ENCODE data around the gene COL18A1.

COL18A1 gene

DNA sequence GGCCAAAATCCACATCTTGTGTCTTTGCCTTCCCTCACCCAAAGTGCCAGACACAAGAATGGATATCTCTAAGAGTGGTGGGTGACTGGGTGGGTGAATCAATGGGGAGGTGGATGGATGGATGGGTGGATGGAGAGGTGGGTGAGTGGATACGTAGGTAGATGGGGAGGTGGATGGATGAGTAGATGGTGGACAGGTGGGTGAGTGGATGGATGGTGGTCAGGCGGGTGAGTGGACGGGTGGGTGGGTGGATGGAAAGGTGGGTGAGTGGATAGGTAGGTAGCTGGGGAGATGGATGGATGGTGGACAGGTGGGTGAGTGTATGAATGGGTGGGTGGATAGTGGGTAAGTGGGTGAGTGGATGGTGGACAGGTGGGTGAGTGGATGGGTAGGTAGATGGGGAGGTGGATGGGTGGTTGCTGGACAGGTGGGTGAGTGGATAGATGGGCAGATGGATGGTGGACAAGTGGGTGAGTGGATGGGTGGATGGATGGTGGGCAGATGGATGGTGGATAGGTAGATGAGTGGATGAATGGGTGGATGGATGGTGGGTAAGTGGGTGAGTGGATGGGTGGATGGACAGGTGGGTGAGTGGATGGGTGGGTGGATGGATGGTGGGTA, 103.0 kb downstream of the COL18A1 start:
- no peak for DNase-seq (ENCODE audit: low read depth)

DNA sequence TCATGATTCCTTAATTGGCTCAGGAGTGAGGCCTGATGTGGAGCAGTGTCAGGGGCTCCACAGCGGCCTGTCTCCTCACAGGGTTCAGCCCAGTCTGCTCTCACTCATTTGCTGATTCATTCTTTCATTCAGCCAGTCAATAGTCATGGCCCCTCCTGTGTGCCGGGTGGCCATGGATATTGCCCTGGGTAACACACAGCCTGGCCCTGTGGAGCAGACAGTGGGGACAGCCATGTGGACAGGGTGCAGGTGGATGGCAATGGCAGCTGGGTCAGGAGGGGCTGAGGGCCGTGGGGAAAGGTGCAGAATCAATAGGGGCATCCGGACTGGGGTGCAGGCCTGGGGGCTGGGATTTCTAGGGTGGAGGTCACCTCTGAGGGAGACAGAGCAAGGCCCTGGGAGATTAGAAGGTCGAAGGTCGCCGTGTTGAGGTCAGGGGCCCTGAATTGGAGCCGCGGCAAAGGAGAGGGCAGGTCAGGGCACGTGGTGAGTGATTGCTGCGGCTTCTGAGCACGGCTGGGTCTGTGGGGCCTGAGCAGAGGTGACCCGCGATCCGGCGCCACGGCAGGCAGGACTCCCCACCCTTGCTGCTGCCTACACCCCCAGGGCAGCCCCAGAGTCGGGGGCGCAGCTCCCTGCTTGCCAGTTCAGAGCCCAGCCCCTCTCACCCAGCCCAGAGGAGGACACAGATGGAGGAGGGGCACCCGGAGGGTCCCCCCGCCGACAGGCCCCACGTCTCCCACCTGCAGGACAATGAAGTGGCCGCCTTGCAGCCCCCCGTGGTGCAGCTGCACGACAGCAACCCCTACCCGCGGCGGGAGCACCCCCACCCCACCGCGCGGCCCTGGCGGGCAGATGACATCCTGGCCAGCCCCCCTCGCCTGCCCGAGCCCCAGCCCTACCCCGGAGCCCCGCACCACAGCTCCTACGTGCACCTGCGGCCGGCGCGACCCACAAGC, 103.9 kb downstream of the COL18A1 start:
- DNase-seq (ENCODE audit: low read depth), result no peak

DNA sequence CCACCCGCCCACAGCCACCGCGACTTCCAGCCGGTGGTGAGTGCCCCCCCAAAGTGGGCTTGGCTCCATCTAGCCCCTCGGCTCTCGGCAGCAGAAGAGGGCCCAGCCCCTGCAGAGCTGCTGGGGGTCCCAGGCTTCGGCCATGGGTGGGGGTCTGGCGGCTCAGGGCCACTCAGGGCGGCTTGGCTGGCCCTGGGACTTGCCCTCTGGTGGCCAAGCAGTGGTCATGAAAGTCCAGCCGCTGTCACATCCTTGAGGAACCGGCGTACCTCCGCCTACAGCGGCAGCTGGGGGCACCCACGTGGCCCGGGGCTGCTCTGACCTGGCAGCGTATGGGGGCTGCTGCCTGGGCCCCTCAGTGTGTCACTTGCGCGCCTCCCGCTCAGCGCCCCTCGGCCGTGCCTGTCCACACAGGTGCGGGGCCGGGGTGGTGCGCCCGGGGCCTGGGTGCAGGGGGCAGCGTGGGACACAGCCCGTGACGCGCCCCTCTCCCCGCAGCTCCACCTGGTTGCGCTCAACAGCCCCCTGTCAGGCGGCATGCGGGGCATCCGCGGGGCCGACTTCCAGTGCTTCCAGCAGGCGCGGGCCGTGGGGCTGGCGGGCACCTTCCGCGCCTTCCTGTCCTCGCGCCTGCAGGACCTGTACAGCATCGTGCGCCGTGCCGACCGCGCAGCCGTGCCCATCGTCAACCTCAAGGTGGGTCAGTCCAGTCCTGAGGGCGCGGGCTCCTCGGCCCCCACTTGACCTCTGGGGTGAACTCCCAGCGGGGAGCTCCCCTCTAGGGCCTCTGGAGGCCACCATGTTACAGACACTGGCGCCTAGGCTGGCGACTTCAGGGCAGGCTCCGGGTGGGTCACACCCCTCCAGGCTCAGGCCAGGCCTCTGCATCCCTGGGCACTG, 104.9 kb downstream of the COL18A1 start:
- no peak for DNase-seq (ENCODE audit: low read depth)

DNA sequence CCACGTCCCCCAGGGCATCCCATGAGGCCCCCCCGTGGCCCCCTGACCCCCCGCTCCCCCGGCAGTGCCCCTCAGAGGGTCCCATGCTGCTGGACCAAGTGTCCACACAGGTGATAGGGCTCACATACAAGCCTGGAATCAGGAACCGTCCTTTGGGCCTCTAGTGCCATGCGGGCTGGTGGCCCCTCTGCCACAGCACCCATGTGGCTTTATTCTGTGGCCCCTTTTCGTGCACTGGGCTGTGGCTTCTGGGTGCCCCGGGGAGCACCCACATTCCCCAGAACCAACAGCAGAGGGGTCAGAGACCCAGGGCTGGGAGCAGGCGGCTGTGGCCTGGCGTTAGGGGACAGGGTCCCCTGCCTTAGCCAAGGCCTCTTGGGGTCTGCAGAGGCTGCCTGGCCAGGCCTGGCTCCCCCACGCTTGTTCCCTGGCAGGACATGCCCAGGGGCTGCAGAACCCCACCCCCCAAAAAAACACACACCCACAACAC, 105.5 kb downstream of the COL18A1 start:
- no peak for DNase-seq (ENCODE audit: low read depth)

DNA sequence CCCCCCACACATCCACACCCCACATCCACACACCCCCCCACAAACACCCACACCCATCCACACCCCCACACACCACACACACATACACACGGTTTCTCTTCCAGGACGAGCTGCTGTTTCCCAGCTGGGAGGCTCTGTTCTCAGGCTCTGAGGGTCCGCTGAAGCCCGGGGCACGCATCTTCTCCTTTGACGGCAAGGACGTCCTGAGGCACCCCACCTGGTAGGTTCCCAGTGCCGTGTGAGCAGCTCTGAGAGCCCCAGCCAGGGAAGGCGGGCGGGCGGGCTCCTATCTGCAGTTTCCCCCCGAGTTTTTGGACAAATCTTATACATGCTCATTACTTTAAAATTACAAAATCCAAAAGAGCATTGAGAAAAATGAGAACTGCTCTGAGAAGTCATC, 106.0 kb downstream of the COL18A1 start:
- no peak for DNase-seq (ENCODE audit: low read depth)

DNA sequence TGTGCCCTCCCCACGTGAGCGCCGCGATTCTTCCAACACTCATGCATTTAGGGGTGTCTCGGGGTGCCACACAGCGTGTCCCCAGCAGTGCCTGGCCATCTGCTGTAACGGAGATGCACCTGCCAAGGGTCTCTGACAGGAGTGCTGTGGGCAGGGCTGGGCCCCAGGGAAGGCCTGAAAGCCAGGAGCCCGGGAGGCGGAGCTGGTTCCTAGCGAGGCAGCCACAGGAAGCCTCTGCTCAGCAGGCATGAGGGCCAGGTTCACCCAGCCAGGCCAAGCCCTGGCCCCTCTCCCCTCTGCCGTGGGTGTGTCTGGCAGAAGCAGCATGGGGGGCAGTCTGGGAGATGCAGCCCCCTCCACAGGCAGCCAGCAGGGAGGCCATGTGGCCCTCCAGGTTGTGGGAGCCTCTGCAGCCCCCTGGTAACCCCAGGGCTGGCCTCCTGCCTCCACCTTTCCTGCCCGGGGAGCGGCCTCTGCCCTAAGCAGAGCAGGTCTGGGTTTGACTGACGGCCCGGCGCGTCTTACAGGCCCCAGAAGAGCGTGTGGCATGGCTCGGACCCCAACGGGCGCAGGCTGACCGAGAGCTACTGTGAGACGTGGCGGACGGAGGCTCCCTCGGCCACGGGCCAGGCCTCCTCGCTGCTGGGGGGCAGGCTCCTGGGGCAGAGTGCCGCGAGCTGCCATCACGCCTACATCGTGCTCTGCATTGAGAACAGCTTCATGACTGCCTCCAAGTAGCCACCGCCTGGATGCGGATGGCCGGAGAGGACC, 106.9 kb downstream of the COL18A1 start:
- no peak for DNase-seq (ENCODE audit: low read depth)

DNA sequence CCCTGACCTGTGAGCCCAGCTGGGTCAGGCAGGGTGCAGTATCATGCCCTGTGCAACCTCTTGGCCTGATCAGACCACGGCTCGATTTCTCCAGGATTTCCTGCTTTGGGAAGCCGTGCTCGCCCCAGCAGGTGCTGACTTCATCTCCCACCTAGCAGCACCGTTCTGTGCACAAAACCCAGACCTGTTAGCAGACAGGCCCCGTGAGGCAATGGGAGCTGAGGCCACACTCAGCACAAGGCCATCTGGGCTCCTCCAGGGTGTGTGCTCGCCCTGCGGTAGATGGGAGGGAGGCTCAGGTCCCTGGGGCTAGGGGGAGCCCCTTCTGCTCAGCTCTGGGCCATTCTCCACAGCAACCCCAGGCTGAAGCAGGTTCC, 107.6 kb downstream of the COL18A1 start:
- DNase-seq (ENCODE audit: low read depth), result no peak

DNA sequence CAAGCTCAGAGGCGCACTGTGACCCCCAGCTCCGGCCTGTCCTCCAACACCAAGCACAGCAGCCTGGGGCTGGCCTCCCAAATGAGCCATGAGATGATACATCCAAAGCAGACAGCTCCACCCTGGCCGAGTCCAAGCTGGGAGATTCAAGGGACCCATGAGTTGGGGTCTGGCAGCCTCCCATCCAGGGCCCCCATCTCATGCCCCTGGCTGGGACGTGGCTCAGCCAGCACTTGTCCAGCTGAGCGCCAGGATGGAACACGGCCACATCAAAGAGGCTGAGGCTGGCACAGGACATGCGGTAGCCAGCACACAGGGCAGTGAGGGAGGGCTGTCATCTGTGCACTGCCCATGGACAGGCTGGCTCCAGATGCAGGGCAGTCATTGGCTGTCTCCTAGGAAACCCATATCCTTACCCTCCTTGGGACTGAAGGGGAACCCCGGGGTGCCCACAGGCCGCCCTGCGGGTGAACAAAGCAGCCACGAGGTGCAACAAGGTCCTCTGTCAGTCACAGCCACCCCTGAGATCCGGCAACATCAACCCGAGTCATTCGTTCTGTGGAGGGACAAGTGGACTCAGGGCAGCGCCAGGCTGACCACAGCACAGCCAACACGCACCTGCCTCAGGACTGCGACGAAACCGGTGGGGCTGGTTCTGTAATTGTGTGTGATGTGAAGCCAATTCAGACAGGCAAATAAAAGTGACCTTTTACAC, 108.2 kb downstream of the COL18A1 start:
- no peak for DNase-seq (ENCODE audit: low read depth)

DNA sequence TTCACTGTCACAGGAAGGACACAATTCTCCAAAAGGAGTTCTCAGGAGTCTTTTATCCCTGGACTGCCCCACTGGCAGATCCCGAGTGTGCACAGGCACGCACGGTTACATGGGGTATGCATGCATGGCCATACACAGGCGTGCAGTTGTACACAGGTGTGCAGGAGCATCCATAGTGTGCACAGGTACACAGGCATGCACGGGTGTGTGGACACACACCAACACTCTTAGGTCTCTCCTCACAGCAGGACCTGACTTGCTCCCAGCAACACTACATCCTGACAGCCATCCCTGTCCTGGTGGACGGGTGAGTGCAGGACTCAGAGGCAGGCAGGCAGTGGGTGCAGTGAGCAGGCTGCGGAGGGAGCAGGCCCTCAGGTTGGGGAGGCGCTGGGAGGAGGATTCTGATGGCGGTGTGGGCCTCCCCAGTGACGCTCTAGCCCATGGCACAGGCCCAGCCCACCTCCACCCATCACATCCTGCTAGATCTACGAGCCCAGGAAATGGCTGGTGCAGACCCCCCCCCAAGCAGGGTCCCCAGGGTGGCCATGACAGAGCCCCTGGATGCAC, 108.9 kb downstream of the COL18A1 start:
- DNase-seq (ENCODE audit: low read depth), result no peak

DNA sequence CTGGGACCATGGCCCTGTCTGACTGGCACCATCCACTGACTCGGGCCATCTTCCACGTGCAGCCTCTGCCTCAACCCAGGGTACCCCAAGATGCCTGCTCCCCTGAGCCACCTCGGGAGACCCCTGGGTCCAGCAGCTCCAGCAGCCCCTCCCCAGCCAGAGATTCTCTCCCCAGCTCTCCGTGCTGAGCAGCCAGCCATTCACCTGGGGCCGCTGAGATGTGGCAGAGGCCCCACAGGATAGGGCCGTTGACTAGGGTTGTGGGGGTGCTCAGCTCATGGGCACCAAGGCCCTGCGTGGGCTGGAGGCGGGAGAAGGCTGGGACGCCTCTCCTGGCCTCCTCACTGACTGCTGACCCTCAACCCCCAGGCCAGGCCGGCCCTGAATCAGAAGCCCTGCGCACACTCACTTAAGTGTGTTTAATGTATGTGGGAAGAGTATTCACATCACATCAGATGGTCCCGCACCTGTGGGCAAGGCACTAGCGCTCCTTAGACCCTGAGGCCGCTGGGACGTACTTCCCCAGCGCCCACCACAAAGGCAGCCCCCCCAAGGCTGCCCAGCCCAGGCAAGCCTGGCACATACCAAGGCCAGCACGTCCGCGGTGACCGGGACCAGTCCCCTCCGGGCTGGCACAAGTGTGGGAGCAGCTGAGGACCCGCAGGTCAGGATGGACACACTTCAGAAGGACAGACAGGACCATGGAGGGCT, 109.5 kb downstream of the COL18A1 start:
- no peak for DNase-seq (ENCODE audit: low read depth)

DNA sequence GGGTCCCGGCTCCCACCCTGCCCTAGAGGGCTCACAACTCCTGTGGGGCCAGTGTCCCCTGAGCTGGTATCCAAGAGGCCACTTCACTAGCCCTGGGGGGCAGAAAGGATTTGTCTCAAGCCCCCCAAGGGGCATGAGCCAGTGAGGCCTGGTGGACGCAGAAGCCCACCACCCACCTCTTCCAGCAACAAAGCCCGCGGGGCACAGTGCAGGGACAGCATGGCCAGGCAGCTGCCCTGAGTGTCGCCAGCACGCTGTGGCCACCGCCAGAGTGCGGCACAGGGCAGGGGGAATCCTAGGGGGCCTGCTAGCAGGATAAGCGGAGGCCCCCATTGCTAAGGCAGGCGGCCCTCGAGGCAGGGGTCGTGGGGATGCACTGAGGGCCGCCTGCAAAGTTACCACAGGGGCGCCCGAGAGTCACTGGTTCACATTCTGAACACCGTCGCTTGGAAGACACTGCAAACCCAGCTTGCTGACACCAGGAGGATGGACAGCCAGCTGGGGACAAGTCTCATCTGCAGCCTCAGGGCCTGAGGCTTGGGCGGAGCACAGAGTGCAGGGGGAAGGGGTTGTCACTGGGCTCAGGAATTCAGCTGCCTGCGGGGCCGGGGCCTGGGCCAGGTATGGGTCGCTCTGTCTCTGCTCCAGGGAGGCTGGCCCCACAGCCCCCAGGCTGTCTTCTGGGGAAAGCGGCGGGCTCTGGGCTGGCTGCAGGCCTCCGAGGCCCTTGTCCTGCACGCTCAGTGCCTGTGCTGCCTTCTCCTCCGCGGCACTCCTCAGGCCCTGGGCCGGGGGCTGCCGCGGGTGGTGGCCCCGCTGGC, 110.5 kb downstream of the COL18A1 start:
- DNase-seq (ENCODE audit: low read depth), result no peak

DNA sequence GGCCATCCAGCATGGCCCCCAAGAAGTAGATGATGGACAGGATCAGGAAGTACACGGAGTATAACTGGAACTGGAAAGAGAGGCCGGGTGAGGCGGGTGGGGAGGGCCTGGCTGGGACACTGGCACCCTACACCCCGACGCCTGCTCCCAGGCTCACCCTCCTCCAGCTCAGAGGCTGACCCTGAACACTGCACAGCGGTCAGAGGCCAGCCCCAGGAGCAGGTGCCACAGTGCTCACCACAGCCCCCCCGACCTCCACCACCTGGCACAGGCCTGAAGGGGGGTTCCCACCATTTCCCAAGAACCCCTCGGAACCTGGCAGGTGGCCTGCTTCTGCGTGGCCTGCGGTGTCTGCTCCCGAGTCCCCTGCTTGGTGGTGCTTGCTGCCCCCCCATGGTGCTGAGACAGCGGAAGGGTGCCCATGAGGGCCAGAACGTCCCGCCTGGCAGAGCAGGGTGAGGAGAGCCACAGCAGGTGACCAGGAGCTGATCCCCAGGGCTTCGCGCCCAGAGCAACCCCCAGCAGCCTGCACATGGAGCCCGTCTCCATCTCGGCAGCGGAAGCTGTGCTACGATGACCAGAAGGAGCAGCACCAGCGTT, 111.2 kb downstream of the COL18A1 start:
- DNase-seq (ENCODE audit: low read depth), result no peak

DNA sequence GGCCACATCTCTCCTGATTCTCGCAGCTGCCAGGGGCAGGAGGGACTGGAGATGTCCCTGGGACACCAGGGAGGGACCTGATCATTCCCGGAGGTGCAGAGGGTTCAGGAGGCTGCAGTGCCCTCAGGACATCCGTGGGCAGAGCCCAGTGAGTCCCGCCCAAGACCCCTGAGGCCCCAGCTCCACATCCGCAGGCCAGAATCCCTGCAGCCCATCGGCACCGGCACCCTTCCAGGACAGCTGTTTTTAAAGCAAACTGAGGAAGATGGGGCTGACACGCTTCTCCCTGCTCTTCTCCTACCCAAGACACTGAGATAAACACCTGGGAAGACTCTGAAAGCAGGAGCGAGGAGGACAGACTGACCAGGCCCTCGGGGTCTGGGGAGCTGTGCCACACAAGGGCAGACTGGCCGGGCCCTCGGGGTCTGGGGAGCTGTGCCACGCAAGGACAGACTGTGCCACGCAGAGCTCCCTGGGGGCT, 111.7 kb downstream of the COL18A1 start:
- no peak for DNase-seq (ENCODE audit: low read depth)

DNA sequence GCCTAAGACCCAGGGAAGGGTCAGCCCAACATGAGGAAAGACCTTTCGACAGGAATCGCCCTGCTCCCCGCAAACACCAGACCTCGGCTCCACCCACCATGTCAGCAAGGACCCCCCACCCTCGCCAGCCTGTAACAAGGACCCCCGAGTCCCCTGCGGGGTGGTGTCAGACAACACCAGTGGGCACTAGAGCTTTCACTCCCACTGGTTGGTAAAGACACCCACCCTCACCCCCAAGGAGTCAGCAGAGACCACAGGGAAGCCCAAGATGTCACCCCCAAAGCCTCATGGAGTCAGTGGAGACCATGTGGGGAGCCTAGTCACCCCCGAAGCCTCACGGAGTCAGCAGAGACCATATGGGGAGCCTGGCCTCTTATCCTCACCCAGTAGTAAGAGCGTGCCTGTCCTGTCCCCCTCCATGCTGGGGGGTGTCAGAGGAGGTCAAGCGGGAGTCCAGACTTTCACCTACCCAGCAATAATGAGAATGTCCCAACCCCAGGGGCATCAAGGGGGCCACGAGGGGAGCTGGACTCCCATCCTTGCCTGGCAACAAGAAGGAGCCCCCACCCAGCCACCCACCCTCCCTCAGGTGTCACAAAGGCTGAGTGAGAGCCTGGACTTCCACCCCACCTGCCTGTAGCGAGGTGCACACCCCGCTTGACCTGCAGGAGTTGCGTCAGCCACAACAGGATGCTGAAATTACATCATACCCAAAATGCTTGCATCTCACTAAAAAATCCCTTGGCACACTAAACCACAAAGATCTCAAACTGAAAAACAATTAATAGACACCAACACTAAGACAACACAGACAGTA, 112.5 kb downstream of the COL18A1 start:
- no peak for DNase-seq (ENCODE audit: low read depth)

DNA sequence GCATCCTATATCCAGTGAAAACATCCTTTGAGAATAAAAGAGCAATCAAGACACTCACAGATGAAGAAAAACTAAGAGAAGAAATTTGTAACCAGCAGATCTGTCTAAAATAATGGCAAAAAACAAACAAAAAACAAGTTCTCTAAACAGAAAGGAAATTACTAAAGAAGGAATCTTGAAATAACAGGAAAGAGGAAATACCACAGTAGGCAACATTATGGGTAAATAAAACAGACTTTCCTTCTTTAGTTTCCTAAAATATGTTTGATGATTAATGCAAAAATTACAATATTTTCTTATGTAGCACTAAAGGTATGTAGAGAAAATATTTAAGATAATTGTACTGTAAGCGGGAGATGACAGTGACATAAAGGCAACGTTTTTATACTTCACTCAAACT, 113.8 kb downstream of the COL18A1 start:
- no peak for DNase-seq (ENCODE audit: low read depth)

DNA sequence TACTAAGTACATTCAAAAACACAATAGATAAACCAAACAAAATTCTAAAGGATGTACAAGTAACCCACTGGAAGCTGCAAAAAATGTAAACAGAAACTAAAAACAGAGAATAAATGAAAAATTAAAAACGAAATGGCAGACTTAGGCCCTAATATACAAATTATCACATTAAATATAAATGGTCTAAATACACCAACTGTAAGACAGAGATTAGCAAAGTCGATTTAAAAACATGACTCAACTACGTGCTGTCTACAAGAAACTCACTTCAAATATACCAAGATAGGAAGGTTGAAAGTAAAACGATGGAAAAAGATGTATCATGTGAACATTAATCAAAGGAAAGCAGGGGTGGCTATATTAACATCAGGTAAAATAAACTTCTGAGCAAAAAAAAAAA, 114.2 kb downstream of the COL18A1 start:
- DNase-seq (ENCODE audit: low read depth), result no peak

DNA sequence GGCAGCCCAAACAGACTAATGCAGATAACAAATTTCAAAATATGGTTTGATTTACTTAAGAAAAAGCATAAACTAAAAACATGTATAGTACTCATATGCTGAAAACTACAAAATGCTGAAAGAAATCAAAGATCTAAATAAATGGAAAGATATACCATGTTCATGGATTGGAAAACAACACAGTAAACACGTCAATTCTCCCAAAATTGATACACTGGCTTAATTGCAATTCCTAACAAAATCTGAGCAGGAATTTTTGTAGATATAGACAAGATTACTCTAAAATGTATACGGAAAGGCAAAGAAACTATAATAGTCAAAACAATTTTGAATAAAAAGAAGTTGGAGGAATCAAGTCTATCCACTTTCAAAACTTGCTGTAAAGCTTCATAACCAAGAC, 116.3 kb downstream of the COL18A1 start:
- DNase-seq (ENCODE audit: low read depth), result no peak

DNA sequence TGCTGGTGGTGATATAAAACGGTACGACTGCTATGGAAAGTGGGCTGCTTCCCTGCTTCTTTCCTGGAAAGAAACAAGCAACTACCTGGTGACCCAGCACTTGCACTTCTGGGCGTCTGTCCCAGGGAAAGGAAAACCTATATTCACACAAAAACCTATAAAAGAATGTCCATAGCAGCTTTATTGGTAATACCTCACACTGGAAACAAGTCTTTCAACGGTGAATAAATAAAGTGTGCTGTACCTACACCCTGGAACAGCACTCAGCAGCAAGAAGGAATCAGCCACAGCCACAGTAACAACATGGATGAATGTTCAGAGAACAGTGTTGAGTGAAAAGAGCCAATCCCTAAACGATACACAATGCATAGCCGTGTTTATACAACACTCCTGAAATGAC, 117.4 kb downstream of the COL18A1 start:
- no peak for DNase-seq (ENCODE audit: low read depth)

Data from stimulated activated CD8-positive, alpha-beta memory T cell treated with anti-CD3 and anti-CD28 coated beads, Interleukin-15, amount 100 ng/mL, for 24 hours (primary cell).